AG04449 (cell line): ENCODE data around the gene TAPBP.
"Not testable (repeated sequence)": the region's sequence is repeated elsewhere in the genome, so short reads cannot be mapped to it uniquely, and the experiment has no call there.

ENCODE experiments used
- CTCF ChIA-PET: fragments of 350-600 bp; formaldehyde crosslinking; extraction: SDS; loops from one replicate; lab custom pipeline; 2021; ENCODE audit warnings: antibody characterized with exemption; lab: Yijun Ruan, JAX
- POLR2A ChIA-PET: fragments of 400-600, 350-600 bp; formaldehyde crosslinking; extraction: SDS; loops from one replicate; lab custom pipeline; 2020; ENCODE audit warnings: antibody characterized with exemption, inconsistent platforms; lab: Yijun Ruan, JAX
- DNase-seq: peaks from one replicate; pipeline ENCODE4 v3.0.0-alpha.2; 2010; ENCODE audit warnings: low read depth, low spot score
- H3K4me3 ChIP-seq: 2 replicates; pipeline ENCODE4 v1.5.1; 2011; ENCODE audit warnings: low read depth, mild to moderate bottlenecking, control low read depth, low read length
- CTCF ChIP-seq: IDR thresholded peaks from one replicate; pipeline ENCODE4 v1.5.1; 2011; ENCODE audit warnings: mild to moderate bottlenecking, moderate library complexity, low read length, control low read depth, inconsistent platforms; ENCODE audit not compliant: insufficient read depth; ENCODE audit errors: missing control alignments

The TAPBP gene

GRCh38 chr6:33276864-33277662 is 36.8 kb downstream of the TAPBP start, which contains the start of gene B3GALT4:
B3GALT4 (plus strand) TSS chr6:33277123; CDS start chr6:33277420, 297 bp downstream.
- ChIA-PET POLR2A (interaction anchor here (0.6 to 3.9 kb wide), 11 partner anchors 11 to 305 kb away, joined by 3 to 57 read pairs (median 4); partner anchors contain the start of genes HSD17B8, PFDN6, RGL2 and WDR46), CTCF (interaction anchor here (0.8 to 6.1 kb wide), 12 partner anchors 12 to 131 kb away, joined by 3 to 41 read pairs (median 4); partner anchors contain the start of genes PFDN6 and WDR46)
- H3K4me3 ChIP-seq = peak within 1 kb of the TSS; percentile 49
- DNase-seq = no peak
- TF ChIP-seq CTCF = peak; percentile 65

- no peak for DNase-seq
- POLR2A ChIA-PET = interaction anchor here (1.2 to 3.9 kb wide), 5 partner anchors 12 to 305 kb away, joined by 3 to 57 read pairs (median 7); partner anchors contain the start of genes HSD17B8, PFDN6 and WDR46
- CTCF ChIA-PET = interaction anchor here (0.8 to 6.1 kb wide), 5 partner anchors 13 to 132 kb away, joined by 3 to 41 read pairs (median 5); partner anchors contain the start of genes PFDN6 and WDR46
- TF ChIP-seq CTCF = no peak
- peak overlapping the region; percentile 49 for H3K4me3 ChIP-seq
Observed at GRCh38 chr6:33276581-33276863, 37.4 kb downstream of the TAPBP start.

GRCh38 chr6:33275795-33276580 is 37.9 kb downstream of the TAPBP start:
- ChIA-PET POLR2A (interaction anchor here (0.8 to 3.9 kb wide), 6 partner anchors 12 to 1125 kb away, joined by 3 to 57 read pairs (median 6); partner anchors contain the start of genes HSD17B8, PFDN6 and WDR46), CTCF (interaction anchor here (0.8 to 6.1 kb wide), 4 partner anchors 12 to 132 kb away, joined by 3 to 41 read pairs (median 4); partner anchors contain the start of genes PFDN6 and WDR46)
- not testable (repeated sequence) for H3K4me3 ChIP-seq, DNase-seq

- no peak for TF ChIP-seq CTCF
- DNase-seq = no peak
- ChIA-PET POLR2A (no interaction called here), CTCF (interaction anchor here (1.4 to 6.1 kb wide), 2 partner anchors 15 to 117 kb away, joined by 3 to 41 read pairs; partner anchors contain the start of genes PFDN6 and WDR46)
- peak overlapping the region; percentile 93 for H3K4me3 ChIP-seq
Observed at GRCh38 chr6:33273924-33274902, 39.7 kb downstream of the TAPBP start.

GRCh38 chr6:33273129-33273923 is 40.6 kb downstream of the TAPBP start:
- TF ChIP-seq CTCF = no peak
- peak overlapping the region; percentile 93 for H3K4me3 ChIP-seq
- DNase-seq = no peak
- CTCF ChIA-PET = interaction anchor here (4.4 kb wide), 1 partner anchor 23 kb away, joined by 29 read pairs; no protein-coding TSS in a partner anchor
- POLR2A ChIA-PET = no interaction called here
